DND-41 (cell line): Measurements from ENCODE around the gene GPR107.

Experiments
- ATAC-seq: fragments of 200-7000 bp; cut with Tn5 transposase; 3 replicates; pipeline ENCODE4 v1.9.1; 2021; ENCODE audit warnings: low read depth; ENCODE audit not compliant: insufficient read depth
- DNase-seq: peaks from one replicate; pipeline ENCODE4 v3.0.0-alpha.2; 2020
- H2AFZ ChIP-seq: 2 replicates; pipeline ENCODE4 v1.6.0; 2012; ENCODE audit warnings: low read depth, low read length
- H3K27ac ChIP-seq: 2 replicates; pipeline ENCODE4 v1.5.1; 2012; ENCODE audit warnings: low read length, inconsistent platforms
- H3K27me3 ChIP-seq: fragments of 200-600 bp; sonication (generic); 2 replicates; pipeline ENCODE4 v1.6.0; 2012; ENCODE audit warnings: low read length, mild to moderate bottlenecking, inconsistent platforms; ENCODE audit not compliant: insufficient read depth, poor library complexity
- H3K36me3 ChIP-seq: 2 replicates; pipeline ENCODE4 v1.5.1; 2012; ENCODE audit warnings: low read length, inconsistent platforms; ENCODE audit not compliant: insufficient read depth
- H3K4me1 ChIP-seq: 2 replicates; pipeline ENCODE4 v1.5.1; 2012; ENCODE audit warnings: mild to moderate bottlenecking, low read length; ENCODE audit not compliant: insufficient read depth
- H3K4me2 ChIP-seq: 2 replicates; pipeline ENCODE4 v1.6.0; 2012; ENCODE audit warnings: mild to moderate bottlenecking, moderate library complexity, low read length, inconsistent platforms; ENCODE audit not compliant: insufficient read depth
- H3K4me3 ChIP-seq, 2 experiments: fragments of 200-600 bp in 1 of 2; shearing (Covaris generic) in 1 of 2; 2 replicates each; pipeline ENCODE4 v1.5.1; 2012 to 2016; ENCODE audit warnings: inconsistent platforms in 2 of 2, low read length in 2 of 2, mild to moderate bottlenecking in 2 of 2, low read depth in 1 of 2, moderate library complexity in 1 of 2
- H3K79me2 ChIP-seq: 2 replicates; pipeline ENCODE4 v1.6.0; 2012; ENCODE audit warnings: low read length, inconsistent platforms; ENCODE audit not compliant: insufficient read depth
- H3K9ac ChIP-seq: 2 replicates; pipeline ENCODE4 v1.6.0; 2012; ENCODE audit warnings: low read depth, mild to moderate bottlenecking, inconsistent platforms, low read length, moderate library complexity
- H3K9me3 ChIP-seq: 2 replicates; pipeline ENCODE4 v1.5.1; 2012; ENCODE audit warnings: low read length, moderate library complexity, mild to moderate bottlenecking, inconsistent platforms; ENCODE audit not compliant: insufficient read depth, severe bottlenecking
- H4K20me1 ChIP-seq: 2 replicates; pipeline ENCODE4 v1.6.0; 2012; ENCODE audit warnings: low read length; ENCODE audit not compliant: insufficient read depth
- CTCF ChIP-seq: IDR thresholded peaks from 2 replicates; pipeline ENCODE4 v1.5.1; 2012; ENCODE audit warnings: borderline replicate concordance, low read length, moderate library complexity, mild to moderate bottlenecking; ENCODE audit not compliant: poor library complexity, severe bottlenecking; ENCODE audit errors: extremely low read depth
- EZH2 ChIP-seq: IDR thresholded peaks from 3 replicates; pipeline ENCODE4 v1.6.1; 2012; ENCODE audit warnings: borderline replicate concordance, low read depth, mild to moderate bottlenecking, moderate library complexity, low read length, inconsistent platforms; ENCODE audit not compliant: severe bottlenecking

Gene GPR107

GRCh38 chr9:130107234-130107861 is 53.6 kb downstream of the GPR107 start:
- H3K4me2 ChIP-seq = no peak overlapping the region
- H3K27me3 ChIP-seq = no peaks in the 10 kb centered on the region
- H3K4me1 ChIP-seq = no peaks in the 10 kb centered on the region
- no peak overlapping the region for H3K27ac ChIP-seq
- peaks cover 67% of the 10 kb centered on the region for H3K36me3 ChIP-seq
- peaks cover 5% of the 10 kb centered on the region; the same call in 1 of the 2 replicates for H4K20me1 ChIP-seq
- DNase-seq (peak; percentile 76), ATAC-seq (peak; percentile 95)
- H3K4me3 ChIP-seq = no peak overlapping the region
- H3K9ac ChIP-seq = no peak overlapping the region
- no peaks in the 10 kb centered on the region for H3K9me3 ChIP-seq
- no peak overlapping the region for H2AFZ ChIP-seq
- no peaks in the 10 kb centered on the region for H3K79me2 ChIP-seq
- no peak for TF ChIP-seq EZH2
- peak; percentile 89 for TF ChIP-seq CTCF

GRCh38 chr9:130107955-130108354 is 54.2 kb downstream of the GPR107 start:
- Histone ChIP-seq H3K36me3 (peaks cover 63% of the 10 kb centered on the region), H3K4me1 (no peaks in the 10 kb centered on the region), H3K4me2 (no peak overlapping the region), H3K27me3 (no peaks in the 10 kb centered on the region), H3K9me3 (no peaks in the 10 kb centered on the region), H2AFZ (no peak overlapping the region), H4K20me1 (peaks cover 5% of the 10 kb centered on the region; the same call in 1 of the 2 replicates), H3K27ac (no peak overlapping the region), H3K4me3 (no peak overlapping the region), H3K9ac (no peak overlapping the region), H3K79me2 (no peaks in the 10 kb centered on the region)
- TF ChIP-seq CTCF = no peak
- TF ChIP-seq EZH2 = no peak
- DNase-seq (no peak), ATAC-seq (no peak)

- peaks cover 5% of the 10 kb centered on the region; the same call in 1 of the 2 replicates for H4K20me1 ChIP-seq
- H3K9me3 ChIP-seq = no peaks in the 10 kb centered on the region
- ATAC-seq (no peak), DNase-seq (no peak)
- peaks cover 45% of the 10 kb centered on the region for H3K36me3 ChIP-seq
- no peaks in the 10 kb centered on the region for H3K27me3 ChIP-seq
- no peaks in the 10 kb centered on the region for H3K4me1 ChIP-seq
- no peak overlapping the region for H2AFZ ChIP-seq
- no peak overlapping the region for H3K27ac ChIP-seq
- TF ChIP-seq CTCF (peak; percentile 19), EZH2 (no peak)
- H3K9ac ChIP-seq = no peak overlapping the region
- no peak overlapping the region for H3K4me2 ChIP-seq
- no peak overlapping the region for H3K4me3 ChIP-seq
- H3K79me2 ChIP-seq = no peaks in the 10 kb centered on the region
Measured at GRCh38 chr9:130110166-130110565, 56.5 kb downstream of the GPR107 start.

- Histone ChIP-seq H4K20me1 (peaks cover 5% of the 10 kb centered on the region; the same call in 1 of the 2 replicates), H2AFZ (no peak overlapping the region), H3K4me3 (no peak overlapping the region), H3K27me3 (no peaks in the 10 kb centered on the region), H3K79me2 (no peaks in the 10 kb centered on the region), H3K9me3 (no peaks in the 10 kb centered on the region), H3K27ac (no peak overlapping the region), H3K36me3 (peaks cover 45% of the 10 kb centered on the region), H3K9ac (no peak overlapping the region), H3K4me1 (no peaks in the 10 kb centered on the region), H3K4me2 (no peak overlapping the region)
- DNase-seq (no peak), ATAC-seq (no peak)
- TF ChIP-seq EZH2 (no peak), CTCF (no peak)
Measured at GRCh38 chr9:130110596-130111021, 56.9 kb downstream of the GPR107 start.
